HG02938 (cell line): ENCODE results near the gene SOAT1.
"Not testable (repeated sequence)": the region's sequence is repeated elsewhere in the genome, so short reads cannot be mapped to it uniquely, and the experiment has no call there.

Source experiments
- ATAC-seq: cut with Tn5 transposase; IDR thresholded peaks from one replicate; pipeline ENCODE4 v1.9.1; 2021; ENCODE audit warnings: mild to moderate bottlenecking, moderate library complexity; ENCODE audit not compliant: unreplicated experiment

The SOAT1 gene

DNA sequence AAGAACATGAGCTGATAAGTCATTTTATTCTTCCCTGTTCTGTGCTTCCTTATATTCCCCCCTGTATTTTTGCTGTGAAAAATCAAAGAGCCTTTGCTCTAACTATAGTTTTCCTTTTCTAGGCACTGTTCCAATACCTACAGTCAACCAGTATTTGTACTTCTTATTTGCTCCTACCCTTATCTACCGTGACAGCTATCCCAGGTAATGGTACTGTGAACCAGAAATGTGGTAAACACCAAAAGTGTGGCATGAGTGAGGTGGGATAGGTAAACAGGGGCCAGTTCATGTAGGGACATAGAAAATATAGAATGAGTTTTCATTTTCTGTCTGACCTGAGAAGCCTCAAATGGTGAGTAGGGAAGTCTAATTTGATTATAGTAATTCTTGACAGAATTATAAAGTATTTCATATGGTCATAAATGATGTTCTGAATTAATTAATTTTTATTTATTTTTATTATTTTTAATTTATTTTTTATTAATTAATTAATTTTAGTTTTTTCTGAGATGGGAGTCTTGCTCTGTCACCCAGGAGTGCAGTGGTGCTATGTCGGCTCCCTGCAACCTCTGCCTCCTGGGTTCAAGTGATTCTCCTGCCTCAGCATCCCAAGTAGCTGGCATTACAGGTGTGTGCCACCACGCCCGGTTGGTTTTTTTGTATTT lies 49.3 kb downstream of the SOAT1 start:
- no peak for ATAC-seq

DNA sequence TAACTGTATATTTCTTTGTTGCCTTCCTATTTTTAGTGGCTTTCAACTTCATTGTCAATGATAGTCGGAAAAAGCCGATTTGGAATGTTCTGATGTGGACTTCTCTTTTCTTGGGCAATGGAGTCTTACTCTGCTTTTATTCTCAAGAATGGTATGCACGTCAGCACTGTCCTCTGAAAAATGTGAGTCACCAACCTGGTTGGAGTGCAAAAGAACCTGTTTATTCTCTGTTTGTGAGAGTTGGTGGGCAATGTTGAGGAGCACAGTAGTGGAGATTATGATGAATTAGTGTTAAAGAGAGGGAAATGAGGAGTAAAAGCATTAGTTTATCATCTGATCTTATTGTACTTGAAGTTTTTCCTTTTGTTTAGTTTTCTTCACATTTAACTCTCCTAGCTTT lies 57.7 kb downstream of the SOAT1 start:
- ATAC-seq = no peak

- no peak for ATAC-seq
Observed at GRCh38 chr1:179352236-179352635, 58.6 kb downstream of the SOAT1 start.

DNA sequence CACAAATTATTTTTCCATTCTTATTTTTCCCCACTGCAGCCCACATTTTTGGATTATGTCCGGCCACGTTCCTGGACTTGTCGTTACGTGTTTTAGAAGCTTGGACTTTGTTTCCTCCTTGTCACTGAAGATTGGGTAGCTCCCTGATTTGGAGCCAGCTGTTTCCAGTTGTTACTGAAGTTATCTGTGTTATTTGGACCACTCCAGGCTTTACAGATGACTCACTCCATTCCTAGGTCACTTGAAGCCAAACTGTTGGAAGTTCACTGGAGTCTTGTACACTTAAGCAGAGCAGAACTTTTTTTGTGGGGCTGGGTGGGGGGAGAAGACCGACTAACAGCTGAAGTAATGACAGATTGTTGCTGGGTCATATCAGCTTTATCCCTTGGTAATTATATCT lies 59.9 kb downstream of the SOAT1 start:
- no peak for ATAC-seq

GRCh38 chr1:179361631-179362030 lies 68.0 kb downstream of the SOAT1 start:
- ATAC-seq = not testable (repeated sequence)

GRCh38 chr1:179365342-179366092 lies 71.9 kb downstream of the SOAT1 start, which contains the start of gene AXDND1:
AXDND1 (plus strand) TSS chr1:179365971; CDS start chr1:179366510, 539 bp downstream.
- peak; percentile 96 for ATAC-seq

DNA sequence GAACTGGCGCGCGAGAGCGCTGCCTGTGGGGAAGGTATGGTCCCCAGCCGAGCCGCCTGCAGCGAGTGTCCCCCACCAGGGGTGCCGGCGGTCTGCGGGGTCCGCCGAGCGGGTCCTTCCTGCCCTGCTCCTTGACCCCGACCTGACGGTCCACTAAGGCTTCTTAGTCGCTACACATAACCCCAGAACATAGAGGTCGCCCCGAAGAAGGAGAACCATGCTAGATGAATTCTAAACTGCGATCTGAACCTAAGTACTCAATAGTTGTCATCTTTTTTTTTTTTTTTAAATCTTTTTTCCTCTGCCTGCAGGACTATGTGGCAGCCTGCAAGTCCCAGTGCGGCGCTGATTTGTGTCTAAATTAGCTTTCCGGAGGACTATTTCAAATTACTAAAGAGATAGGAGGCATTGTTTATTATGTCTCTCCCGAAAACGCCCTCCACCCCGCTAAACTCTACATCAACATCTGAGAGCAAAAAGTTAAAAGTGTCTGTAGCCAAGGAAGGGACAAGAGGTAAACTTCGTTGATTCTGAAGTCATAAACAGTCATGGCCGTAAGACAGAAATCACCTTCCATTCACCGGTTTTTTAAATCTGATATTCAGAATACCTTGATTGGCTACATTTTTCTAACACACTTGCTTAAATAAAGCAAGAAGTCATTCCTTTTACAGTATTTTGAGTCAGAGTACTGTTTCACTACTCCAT lies 72.7 kb downstream of the SOAT1 start:
- ATAC-seq = peak; percentile 37

- ATAC-seq = no peak
Observed at GRCh38 chr1:179369751-179370341, 76.2 kb downstream of the SOAT1 start.

DNA sequence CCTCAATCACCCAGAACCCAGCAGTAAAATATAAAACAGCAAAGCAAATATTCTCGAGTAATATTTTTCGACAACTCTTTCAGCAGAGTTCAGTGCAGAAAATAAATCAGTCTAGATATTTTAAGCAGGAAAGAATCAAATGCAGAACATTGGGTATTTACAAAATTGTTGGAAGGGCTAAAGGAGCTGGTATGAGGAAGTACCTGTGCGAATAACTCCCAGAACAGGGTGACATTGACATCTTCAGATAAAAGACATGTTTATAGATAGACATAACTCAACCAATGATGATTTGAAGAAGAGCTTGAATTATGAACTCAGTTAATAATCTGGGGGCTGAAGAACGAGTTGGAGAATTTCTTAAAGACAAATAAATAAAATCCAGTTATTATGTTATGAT lies 78.6 kb downstream of the SOAT1 start:
- no peak for ATAC-seq

DNA sequence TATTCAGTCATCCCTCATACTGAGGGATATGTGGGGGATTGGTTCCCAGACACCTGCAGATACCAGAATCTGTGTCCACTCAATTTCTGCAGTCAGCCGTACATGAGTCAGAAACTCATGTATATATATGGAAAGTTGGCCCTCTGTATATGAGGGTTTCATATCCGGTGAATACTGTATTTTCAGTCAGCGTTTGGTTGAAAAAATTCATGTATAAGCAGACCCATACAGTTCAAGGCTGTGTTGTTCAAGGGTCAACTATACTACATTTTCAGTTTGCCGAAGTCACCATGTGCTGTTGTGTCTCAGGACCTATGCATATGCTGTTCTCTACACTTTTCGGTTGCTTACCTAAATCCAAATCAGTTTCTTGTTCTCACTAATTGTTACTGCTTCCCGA lies 82.6 kb downstream of the SOAT1 start:
- no peak for ATAC-seq

DNA sequence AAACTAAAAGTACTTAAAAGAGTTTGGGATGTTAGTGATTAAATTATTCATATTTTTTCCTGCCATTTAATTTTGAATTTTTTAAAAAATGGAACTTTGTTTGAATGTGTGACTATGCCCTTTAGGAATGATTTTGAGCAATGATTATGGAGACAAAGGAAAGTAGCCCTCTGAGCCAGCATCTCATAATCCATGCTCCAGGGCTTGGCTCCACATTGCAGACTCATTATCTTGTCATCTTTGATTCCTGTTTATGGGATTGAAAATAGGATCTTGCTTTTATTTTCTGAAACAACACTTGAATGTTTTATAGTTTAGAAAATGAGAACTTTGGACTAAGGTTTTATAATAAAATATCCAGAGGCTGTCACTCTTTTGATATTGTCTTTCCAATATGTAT lies 86.7 kb downstream of the SOAT1 start:
- ATAC-seq = no peak

DNA sequence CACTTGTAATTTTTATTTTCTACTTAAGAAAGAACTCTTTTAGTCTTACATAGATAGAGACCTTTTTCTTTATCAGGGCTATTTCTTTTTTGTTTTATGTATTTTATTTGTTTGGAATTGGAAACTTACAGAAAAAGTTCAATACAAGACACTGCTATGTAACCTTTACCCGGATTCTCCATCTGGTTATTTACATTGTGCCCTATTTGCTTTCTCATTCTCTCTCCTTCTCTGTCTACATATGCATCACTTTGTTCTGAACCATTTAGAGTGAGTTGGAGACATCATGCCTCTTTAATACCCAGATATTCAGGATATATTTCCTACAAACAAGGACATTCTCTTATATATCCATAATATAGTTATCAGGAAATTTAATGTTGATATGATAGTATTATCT lies 90.4 kb downstream of the SOAT1 start:
- ATAC-seq = no peak

GRCh38 chr1:179385510-179385909 lies 91.9 kb downstream of the SOAT1 start:
- ATAC-seq = no peak

DNA sequence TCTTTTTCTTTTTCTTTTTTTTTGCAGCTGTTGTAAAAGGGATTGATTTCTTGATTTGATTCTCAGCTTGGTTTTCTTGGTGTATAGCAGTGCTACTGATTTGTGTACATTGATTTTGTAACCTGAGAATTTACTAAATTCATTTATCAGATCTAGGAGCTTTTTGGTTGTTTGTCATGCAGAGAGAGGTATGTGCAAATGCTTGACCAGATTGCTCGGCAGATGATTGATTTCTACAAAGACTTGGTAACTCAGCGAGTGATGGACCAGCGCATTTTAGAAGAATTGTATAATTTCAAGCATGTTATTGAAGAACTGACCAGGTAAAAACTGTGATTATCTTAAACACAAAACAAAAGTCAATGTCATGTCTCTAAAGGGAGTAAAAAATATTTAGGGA lies 100.1 kb downstream of the SOAT1 start:
- no peak for ATAC-seq

GRCh38 chr1:179399399-179399798 lies 105.8 kb downstream of the SOAT1 start:
- ATAC-seq = not testable (repeated sequence)
